ENCODE measurements around the gene ZFYVE21.
"Not testable (repeated sequence)": the region's sequence is repeated elsewhere in the genome, so short reads cannot be mapped to it uniquely, and the experiment has no call there.

ZFYVE21 gene

DNA sequence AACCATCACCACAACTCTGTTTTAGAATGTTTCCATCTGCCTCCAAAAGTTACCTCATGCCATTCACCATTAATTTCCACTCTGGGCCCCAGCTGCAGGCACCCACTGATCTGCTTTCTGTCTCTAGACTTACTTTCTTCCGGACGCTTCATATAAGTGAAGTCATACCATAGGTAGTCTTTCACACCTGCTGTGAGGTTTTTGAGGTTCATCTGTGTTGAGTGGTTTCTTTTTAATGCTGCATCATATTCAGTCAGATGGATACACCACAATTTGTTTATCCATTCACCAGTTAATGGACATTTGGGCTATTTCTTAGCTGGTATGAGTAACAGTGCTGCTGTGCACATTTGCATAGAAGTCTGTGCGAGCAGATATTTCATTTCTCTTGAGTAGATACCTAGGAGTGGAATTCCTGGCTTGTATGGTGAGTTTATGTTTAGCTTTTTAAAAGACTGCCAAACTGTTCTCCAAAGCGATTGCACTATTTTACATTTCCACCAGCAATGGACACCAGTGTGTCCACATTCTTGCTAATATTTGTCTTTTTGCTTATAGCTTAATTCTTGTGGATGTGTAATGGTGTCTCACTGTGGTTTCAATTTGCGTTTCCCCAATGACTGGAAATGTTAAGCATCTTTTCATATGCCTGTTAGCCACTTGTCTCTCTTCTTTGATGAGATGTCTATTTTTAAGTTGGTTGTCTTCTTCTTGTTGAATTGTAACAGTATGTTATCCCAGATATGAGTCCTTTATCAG, 48.3 kb downstream of the ZFYVE21 start:
- DNase-seq (ENCODE audit: low read depth): no peak

- no peak for DNase-seq (ENCODE audit: low read depth)
These were observed 49.9 kb downstream of the ZFYVE21 start for GRCh38 chr14:103765526-103765925.

GRCh38 chr14:103767336-103767894, 51.8 kb downstream of the ZFYVE21 start:
- no peak for DNase-seq (ENCODE audit: low read depth)

DNA sequence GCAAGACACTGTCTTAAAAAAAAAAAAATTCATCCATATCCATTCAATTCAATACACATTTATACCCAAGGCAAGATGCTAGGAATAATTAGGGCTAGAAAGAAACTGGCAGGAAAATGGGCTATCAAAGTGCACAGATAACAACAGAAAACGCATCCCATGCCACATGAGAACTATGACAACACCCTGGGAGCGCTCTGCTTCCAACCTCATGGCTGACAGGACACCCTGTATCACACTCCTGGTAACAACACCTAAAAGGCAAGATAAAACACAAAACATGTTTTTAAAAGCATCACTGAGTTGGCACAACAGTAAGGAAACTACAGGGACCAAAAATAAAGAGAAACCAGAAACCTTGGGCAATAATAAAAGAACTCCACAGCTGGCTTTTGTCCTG, 54.9 kb downstream of the ZFYVE21 start:
- no peak for DNase-seq (ENCODE audit: low read depth)

- DNase-seq (ENCODE audit: low read depth): no peak
These were observed 55.3 kb downstream of the ZFYVE21 start for GRCh38 chr14:103770902-103771301.

DNA sequence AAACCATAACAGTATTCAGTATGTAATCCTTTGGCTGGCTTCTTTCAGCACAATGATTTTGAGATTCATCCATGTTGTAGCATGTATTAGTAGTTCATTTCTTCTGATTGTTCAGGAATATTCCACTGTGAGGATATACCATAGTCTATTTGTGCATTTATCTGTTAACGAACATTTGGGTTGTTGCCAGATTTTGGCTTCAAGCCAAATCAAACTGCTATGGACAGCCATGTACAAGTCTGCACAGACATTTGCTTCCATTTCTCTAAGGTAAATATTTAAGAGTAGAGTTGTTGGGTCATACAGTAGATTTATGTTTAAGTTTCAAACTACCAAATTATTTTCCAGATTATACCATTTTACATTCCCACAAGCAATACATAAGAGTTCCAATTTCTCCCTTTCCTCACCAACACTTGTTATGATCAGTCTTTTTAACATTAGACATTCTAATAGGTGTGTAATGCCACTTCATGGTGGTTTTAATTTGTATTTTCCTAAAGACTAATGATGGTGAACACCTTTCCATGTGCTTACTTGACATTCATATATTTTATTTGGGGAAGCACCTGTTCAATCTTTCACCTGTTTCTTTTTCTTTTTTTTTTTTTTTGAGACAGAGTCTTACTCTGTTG, 56.6 kb downstream of the ZFYVE21 start:
- no peak for DNase-seq (ENCODE audit: low read depth)

- DNase-seq (ENCODE audit: low read depth): no peak
These were observed 57.9 kb downstream of the ZFYVE21 start for GRCh38 chr14:103773521-103773920.

GRCh38 chr14:103775506-103775905, 59.9 kb downstream of the ZFYVE21 start:
- no peak for DNase-seq (ENCODE audit: low read depth)

DNA sequence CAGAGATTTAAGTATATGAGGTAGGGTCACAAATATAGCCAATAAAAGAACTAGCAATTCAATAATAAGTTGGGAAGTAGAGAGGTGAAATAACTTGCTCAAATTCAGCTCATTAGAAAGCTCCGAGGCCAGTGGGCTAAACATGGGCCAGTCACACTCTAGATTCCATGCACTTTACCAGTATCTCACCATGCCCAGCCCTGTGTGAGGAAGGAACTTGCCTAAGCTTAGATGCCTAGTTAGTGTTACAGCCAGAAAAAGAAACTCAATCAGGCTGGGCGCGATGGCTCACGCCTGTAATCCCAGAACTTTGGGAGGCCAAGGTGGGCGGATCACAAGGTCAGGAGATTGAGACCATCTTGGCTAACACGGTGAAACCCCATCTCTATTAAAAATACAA, 60.7 kb downstream of the ZFYVE21 start:
- DNase-seq (ENCODE audit: low read depth): not testable (repeated sequence)

DNA sequence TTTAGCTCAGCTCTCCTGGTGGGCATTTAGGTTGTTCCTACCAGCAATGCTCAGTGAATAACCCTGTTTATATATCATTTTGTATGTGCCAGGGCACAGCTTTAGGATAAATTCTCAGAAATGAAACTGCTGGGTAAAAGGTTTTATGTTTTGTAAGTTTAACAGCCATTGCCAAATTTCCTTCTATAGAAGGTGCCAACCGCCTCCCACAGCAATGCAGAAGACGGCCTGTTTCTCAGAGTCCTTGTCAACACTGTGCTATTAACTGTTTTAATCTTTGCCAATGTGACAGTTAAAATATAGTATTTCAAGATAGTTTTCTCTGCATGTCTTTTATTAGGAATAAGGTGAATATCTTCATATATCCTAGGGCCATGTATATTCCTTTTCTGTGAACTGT, 66.8 kb downstream of the ZFYVE21 start:
- DNase-seq (ENCODE audit: low read depth): no peak

Data from stimulated activated CD8-positive, alpha-beta memory T cell treated with anti-CD3 and anti-CD28 coated beads, Interleukin-15, amount 100 ng/mL, for 1 hour (primary cell).